Cardiac fibroblast (primary cell): ENCODE results near the gene MED13L.

ENCODE experiments used
- DNase-seq, 2 donors: peaks; one replicate each; pipeline versions ENCODE4 v3.0.0 to v3.0.0-alpha.2; 2010; ENCODE audit warnings: low read depth in 2 of 2
- H3K4me3 ChIP-seq, 2 donors: replicated peaks in 1 of 2; 1 replicate in 1 of 2; 2 replicates in 1 of 2; pipeline ENCODE4 v1.5.1; 2011; ENCODE audit warnings: low read depth in 2 of 2, low read length in 2 of 2, mild to moderate bottlenecking in 2 of 2, moderate library complexity in 1 of 2
- TF ChIP-seq, protein P1 (sequence below): IDR thresholded peaks from one replicate; pipeline ENCODE4 v1.5.1; 2011; ENCODE audit warnings: low read depth, mild to moderate bottlenecking, low read length, inconsistent platforms

Gene MED13L

DNA sequence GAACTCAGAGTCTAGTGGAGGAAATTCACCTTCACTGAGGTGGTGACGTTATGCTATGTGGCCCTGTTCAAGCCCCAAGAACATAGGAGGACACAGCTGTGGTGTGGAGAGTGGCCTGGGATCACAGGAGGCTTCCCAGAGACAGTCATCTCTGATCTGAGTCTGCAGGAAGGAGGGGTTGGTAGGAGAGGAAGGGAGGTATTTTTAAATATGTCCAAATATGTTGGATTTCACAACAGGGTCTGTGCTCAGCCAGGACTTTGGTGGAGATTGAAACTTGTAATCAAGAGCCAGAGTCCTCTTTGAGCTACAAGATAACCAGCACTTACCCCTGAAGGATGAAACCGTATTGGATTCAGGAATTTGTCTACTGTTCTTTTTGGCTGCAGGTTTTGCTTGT is 26.4 kb upstream of the MED13L start:
- TF ChIP-seq, protein P1, sequence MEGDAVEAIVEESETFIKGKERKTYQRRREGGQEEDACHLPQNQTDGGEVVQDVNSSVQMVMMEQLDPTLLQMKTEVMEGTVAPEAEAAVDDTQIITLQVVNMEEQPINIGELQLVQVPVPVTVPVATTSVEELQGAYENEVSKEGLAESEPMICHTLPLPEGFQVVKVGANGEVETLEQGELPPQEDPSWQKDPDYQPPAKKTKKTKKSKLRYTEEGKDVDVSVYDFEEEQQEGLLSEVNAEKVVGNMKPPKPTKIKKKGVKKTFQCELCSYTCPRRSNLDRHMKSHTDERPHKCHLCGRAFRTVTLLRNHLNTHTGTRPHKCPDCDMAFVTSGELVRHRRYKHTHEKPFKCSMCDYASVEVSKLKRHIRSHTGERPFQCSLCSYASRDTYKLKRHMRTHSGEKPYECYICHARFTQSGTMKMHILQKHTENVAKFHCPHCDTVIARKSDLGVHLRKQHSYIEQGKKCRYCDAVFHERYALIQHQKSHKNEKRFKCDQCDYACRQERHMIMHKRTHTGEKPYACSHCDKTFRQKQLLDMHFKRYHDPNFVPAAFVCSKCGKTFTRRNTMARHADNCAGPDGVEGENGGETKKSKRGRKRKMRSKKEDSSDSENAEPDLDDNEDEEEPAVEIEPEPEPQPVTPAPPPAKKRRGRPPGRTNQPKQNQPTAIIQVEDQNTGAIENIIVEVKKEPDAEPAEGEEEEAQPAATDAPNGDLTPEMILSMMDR = no peak
- no peak overlapping the region for H3K4me3 ChIP-seq
- DNase-seq = peak; percentile 54 to 65

DNA sequence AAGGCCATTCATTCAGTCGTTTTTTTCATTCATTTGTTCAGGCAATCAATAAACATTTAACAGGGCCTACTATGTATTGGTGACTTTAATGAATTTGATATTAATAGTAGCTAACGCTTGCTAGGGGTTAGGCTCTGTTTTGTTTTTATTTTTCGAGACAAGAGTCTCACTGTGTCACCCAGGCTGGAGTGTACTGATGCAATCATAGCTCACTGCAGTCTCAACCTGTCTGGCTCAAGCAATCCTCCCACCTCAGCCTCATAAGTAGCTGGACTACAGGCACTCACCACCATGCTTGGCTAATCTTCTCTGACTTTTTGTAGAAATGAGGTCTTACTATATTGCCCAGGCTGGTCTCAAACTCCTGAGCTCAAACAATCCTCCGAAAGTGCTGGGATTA is 25.6 kb upstream of the MED13L start:
- H3K4me3 ChIP-seq = no peak overlapping the region
- no peak for DNase-seq
- TF ChIP-seq, protein P1 = no peak

DNA sequence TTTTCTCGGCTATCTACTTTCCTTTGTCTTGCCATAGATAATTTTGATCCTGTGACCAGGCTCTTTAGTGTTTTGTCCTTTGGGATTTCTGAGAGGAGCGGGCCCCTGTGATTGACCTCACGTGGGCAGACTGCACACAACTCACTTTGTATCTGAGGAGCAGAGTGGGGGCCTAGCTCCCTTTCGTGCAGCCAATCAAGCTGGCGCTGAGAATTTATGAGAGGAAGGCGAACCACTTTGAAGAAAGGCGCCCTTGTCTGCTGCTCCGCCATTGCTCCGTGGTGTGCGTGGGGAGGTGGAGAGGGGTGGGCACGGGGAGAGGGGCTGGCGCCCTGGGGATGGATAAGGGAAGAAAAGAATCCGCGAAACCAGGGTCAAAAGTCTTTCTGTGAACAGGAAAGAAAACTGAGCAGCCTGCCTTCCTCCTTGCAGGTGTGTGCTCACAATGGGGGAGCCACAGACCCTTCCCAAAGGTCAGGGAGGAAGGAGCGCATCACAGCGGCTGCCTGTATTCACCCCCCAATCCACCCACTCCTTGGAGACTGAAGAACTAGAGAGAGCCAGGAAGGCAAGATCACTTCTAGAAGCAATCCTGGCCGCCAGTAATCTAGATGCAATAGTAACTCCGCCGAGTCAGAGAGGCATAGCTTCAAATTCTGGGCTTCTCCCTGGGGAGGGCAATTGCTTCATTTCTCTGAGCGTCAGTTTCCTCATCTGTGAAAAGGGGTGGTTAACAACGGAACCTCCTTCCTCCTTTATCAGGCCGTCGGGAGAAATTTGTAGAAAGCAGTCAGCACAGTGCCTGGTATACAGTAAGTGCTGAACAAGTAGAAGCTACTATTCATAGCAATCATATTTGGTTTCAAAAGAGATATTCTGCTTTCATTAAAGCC is 24.9 kb upstream of the MED13L start:
- no peak overlapping the region for H3K4me3 ChIP-seq
- TF ChIP-seq, protein P1 = no peak
- no peak for DNase-seq

DNA sequence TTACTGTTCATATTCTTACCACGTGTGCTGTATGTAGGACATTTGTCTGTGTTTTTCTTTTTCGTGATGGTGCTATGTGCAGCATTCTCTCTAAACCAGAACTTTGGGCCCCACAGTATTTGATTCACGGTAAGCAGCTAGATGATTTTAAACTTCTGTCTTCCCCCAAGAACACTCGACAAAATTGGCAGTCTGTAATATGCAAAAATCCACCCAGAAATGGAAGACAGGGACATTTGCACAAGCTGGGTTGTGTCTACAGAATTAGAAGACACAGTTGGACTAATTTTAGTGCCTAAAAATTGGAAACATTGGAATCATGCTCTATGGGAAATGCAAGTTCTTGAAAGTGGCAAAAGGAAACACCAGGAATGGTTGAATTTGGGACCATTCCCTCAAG is 24.1 kb upstream of the MED13L start:
- TF ChIP-seq, protein P1 = no peak
- DNase-seq = no peak
- no peak overlapping the region for H3K4me3 ChIP-seq

DNA sequence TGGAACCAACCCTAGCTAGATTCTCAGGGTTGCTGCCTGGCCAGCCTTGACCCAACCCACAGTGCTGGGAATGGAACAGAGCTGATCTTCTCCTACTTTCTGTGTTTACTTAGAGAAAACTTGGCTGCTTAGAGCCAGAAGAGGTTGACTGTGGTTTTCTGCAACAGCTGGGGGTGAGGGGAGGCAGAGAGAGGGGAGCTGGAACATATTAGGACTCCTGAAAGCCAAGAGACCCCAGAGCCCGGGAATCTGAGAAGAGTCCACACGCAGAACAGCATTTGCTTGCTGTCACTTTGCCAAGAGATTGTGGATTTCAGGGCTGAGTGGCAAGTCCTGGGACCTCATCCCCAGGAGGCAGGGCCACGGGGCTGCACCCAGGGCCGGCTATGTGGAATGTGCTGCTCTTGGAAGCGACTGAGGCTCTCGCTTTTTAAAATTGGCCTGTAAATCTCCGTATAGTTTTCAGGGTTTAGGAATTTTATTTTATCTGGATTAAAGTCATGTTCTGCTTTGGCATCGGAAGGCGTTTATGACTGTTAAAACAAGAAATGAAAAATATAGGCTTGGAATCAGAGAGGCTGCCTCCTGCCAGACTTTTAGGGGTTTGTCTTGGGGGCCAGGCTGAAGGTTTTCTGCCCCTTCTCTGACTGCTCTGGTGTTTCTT is 22.3 kb upstream of the MED13L start:
- TF ChIP-seq, protein P1 = no peak
- no peak overlapping the region for H3K4me3 ChIP-seq
- peak in 1 of 2 donors; percentile 66 for DNase-seq

DNA sequence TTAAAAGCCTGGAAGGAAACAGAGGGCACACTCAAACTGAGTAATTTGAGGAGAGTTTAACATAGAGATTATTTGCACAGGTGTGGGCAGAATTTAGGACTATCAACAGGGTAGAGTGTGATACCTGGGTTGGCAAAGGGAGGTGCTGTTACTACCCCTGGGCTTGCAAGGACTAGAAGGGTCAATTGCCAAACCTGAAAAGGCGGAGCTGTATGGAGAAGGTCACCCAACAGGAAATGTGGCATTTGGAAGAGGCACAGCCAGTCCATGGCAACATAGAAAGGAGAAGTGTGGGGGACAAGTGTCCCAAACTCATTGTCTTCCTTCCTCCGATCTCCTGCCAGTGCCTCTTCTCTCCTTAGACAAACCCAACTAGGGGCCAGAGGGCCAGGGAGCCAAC is 21.6 kb upstream of the MED13L start:
- TF ChIP-seq, protein P1 = no peak
- H3K4me3 ChIP-seq = no peak overlapping the region
- no peak for DNase-seq
